Stimulated activated naive B cell treated with anti-CD40 and anti-IgM and Interleukin-4, amounts not matched to agents 10 μg/mL and 1 μg/mL and 100 μg/mL, for 72 hours (primary cell): Measurements from ENCODE around the gene NUP93.
"Not testable (repeated sequence)": the region's sequence is repeated elsewhere in the genome, so short reads cannot be mapped to it uniquely, and the experiment has no call there.

Source experiments
- ATAC-seq, 2 donors: fragments of 150-1000 bp; cut with Tn5 transposase; replicated peaks; 2 replicates each; pipeline ENCODE4 v1.10.0; 2021; ENCODE audit warnings: moderate library complexity in 1 of 2
- DNase-seq: peaks from one replicate; pipeline ENCODE4 v3.0.0; 2021
- H3K27ac Mint-ChIP-seq: one replicate; pipeline ENCODE4 v1.8.0; 2022; ENCODE audit warnings: mild to moderate bottlenecking, mixed read lengths
- H3K27me3 Mint-ChIP-seq, 2 donors: one replicate each; pipeline ENCODE4 v1.8.0; 2022; ENCODE audit warnings: mixed read lengths in 2 of 2
- H3K36me3 Mint-ChIP-seq, 2 donors: one replicate each; pipeline ENCODE4 v1.8.0; 2022; ENCODE audit warnings: mixed read lengths in 2 of 2, mild to moderate bottlenecking in 1 of 2
- H3K4me1 Mint-ChIP-seq, 2 donors: one replicate each; pipeline ENCODE4 v1.8.0; 2022; ENCODE audit warnings: mixed read lengths in 2 of 2, mild to moderate bottlenecking in 1 of 2
- H3K4me3 Mint-ChIP-seq, 2 donors: one replicate each; pipeline ENCODE4 v1.8.0; 2022; ENCODE audit warnings: mild to moderate bottlenecking in 2 of 2, mixed read lengths in 2 of 2, moderate library complexity in 1 of 2
- H3K9me3 Mint-ChIP-seq, 2 donors: one replicate each; pipeline ENCODE4 v1.8.0; 2022; ENCODE audit warnings: mixed read lengths in 2 of 2, mild to moderate bottlenecking in 1 of 2

The NUP93 gene

DNA sequence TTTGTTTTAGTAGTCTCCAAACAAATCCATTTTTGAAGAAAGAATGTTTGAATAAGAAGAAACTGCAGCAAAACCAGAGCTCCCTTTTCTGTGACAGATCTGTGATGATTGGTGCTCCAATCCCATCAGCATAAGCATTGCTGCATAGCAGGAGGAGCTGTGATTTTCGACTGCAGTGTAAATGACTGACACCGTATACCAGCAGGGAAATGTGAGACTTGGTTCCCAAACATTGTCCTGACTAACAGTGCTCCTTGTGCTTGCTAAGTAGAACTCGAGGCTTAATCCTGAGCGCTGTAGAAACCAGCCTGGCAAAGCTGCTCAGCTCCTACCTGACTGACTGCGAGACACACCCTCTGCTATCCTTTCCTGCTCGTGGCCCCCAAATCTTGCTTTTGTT lies 57.2 kb downstream of the NUP93 start:
- no peaks in the 10 kb centered on the region for H3K4me1 Mint-ChIP-seq
- no peak for DNase-seq
- ATAC-seq, result no peak
- H3K27ac Mint-ChIP-seq, result no peak overlapping the region
- no peaks in the 10 kb centered on the region for H3K27me3 Mint-ChIP-seq
- H3K4me3 Mint-ChIP-seq, result no peak overlapping the region
- no peaks in the 10 kb centered on the region for H3K9me3 Mint-ChIP-seq
- peaks cover 3 to 4% of the 10 kb centered on the region in 2 donors for H3K36me3 Mint-ChIP-seq

DNA sequence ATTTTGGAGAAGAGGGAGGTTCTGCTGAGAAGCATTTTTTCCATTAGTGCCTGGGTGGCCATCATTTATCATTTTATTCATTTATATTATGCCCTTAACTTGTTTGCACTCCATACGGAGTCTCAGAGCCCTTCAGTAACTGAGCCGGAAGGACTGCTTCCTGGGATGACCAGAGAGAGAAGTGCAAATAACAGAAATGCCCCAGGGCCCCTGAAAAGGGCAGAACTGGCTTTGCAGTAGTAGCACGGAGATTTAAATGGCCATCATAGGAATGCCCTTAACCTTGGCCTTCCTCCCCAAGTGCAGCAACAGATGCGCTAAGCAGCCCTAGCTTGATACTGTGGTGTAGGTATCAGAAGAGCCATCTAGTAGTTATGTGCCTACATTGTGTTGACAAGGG lies 58.5 kb downstream of the NUP93 start:
- no peak overlapping the region for H3K27ac Mint-ChIP-seq
- H3K4me3 Mint-ChIP-seq, result no peak overlapping the region
- no peaks in the 10 kb centered on the region for H3K9me3 Mint-ChIP-seq
- DNase-seq (no peak), ATAC-seq (no peak)
- peaks cover 0 to 4% of the 10 kb centered on the region in 2 donors for H3K36me3 Mint-ChIP-seq
- no peaks in the 10 kb centered on the region for H3K27me3 Mint-ChIP-seq
- H3K4me1 Mint-ChIP-seq, result peaks cover 2 to 7% of the 10 kb centered on the region in 2 donors

DNA sequence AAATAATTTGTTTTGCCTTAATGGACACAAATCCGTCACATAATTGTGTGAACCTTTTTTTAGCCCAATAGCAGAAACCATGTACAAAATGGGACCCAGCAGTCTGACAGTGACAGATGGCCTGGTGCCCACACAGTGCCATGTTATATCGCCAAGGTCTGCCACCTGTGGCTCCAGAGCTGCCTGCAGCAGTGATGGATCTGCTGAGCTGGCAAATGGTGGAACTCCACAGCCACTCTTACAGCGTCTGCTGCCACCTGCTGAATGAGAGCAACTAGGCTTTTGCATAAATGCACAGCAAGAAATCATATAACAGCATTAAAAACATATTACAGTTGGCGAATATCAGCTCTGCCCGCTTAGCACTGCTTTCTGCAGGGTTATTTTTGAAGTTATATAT lies 59.4 kb downstream of the NUP93 start:
- no peak for ATAC-seq
- DNase-seq, result no peak

DNA sequence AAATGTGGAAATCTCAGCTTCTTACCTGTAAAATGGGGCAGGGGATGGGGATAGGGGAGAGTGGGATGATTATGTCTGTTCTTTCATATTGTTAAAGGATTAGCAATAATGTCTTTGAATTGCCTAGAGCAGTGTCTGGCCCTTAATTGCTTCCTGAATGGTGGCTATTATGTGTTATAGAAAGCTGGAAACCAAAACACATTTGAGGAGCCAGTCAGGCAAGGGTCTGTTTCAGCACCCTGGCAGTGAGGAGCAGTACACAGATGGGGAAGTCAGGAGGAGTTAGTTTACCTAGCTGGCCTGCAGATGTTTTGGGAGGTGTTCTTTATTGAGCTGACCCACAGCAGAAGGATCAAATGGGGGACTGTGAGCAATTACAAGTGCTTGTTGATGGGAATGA lies 63.0 kb downstream of the NUP93 start:
- ATAC-seq (no peak), DNase-seq (no peak)
- Mint-ChIP-seq H3K4me3 (no peak overlapping the region), H3K9me3 (no peaks in the 10 kb centered on the region), H3K27ac (no peak overlapping the region), H3K27me3 (no peaks in the 10 kb centered on the region), H3K36me3 (peaks cover 2 to 7% of the 10 kb centered on the region in 2 donors), H3K4me1 (peaks cover 5 to 11% of the 10 kb centered on the region in 2 donors)

More for the DNA sequence above, 59.4 kb downstream of the NUP93 start:
- Mint-ChIP-seq H3K27me3 (no peaks in the 10 kb centered on the region), H3K9me3 (no peaks in the 10 kb centered on the region), H3K4me1 (peaks cover 5 to 11% of the 10 kb centered on the region in 2 donors), H3K36me3 (peaks cover 0 to 4% of the 10 kb centered on the region in 2 donors), H3K27ac (no peak overlapping the region), H3K4me3 (no peak overlapping the region)

DNA sequence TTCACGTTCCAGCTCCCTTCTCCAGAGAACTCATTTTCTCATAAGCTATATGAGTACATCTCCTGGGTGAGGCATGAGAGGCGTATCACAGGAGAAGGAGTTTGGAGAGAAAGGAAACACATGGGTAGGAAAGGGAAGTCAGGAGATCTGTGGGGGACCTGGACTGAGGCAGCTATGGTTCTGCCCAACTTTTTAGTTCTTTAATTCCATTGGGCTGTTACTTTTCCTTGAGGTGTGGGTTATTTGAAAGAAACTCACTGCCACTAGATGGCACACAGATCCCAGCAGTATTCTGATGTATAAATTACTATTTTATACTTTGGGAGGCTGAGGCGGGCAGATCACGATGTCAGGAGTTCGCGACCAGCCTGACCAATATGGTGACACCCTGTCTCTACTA lies 63.6 kb downstream of the NUP93 start:
- ATAC-seq (peak; percentile 29 to 47), DNase-seq (no peak)
- H3K4me1 Mint-ChIP-seq, result peaks cover 5 to 11% of the 10 kb centered on the region in 2 donors
- H3K27ac Mint-ChIP-seq, result no peak overlapping the region
- H3K4me3 Mint-ChIP-seq, result no peak overlapping the region
- H3K27me3 Mint-ChIP-seq, result no peaks in the 10 kb centered on the region
- no peaks in the 10 kb centered on the region for H3K9me3 Mint-ChIP-seq
- peaks cover 8 to 11% of the 10 kb centered on the region in 2 donors for H3K36me3 Mint-ChIP-seq

DNA sequence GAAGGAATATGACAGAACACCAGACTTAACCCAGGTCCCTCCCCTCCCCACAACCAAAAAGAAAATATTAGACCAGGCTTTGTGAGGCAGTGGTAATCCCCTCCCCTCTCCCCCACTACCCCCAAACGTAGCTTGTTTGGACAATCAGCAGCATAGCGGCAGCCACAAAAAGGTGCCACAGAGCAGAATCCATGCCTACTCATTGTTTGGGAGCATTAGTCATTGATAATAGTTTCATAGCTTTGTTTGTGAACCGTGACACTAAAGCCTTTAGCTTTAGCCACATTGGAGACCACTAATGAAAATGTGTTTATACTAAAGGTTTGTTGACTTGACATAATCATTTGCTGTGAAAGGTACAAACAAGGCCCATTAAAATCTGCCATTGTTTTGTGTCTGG lies 65.1 kb downstream of the NUP93 start:
- no peaks in the 10 kb centered on the region for H3K9me3 Mint-ChIP-seq

DNA sequence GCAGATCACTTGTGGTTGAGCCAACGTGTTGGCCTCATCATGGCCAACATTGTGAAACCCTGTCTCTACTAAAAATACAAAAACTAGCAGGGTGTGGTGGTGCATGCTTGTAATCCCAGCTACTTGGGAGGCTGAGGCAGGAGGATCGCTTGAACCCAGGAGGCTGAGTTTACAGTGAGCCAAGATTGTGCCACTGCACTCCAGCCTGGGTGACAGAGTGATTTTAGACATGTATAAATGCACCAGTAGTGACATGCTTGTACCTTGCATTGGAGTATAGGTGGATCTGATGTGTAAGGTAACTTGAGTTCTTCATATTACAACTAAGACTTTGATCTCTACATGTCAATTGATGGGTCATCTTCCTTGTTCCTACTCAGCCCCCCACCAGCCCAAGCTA lies 67.1 kb downstream of the NUP93 start:
- H3K27ac Mint-ChIP-seq, DNase-seq, H3K27me3 Mint-ChIP-seq, H3K4me3 Mint-ChIP-seq, ATAC-seq, H3K9me3 Mint-ChIP-seq: not testable (repeated sequence)
- Mint-ChIP-seq H3K36me3 (peaks cover 14 to 17% of the 10 kb centered on the region in 2 donors), H3K4me1 (peaks cover 5 to 11% of the 10 kb centered on the region in 2 donors)

More for the DNA sequence above, 65.1 kb downstream of the NUP93 start:
- Mint-ChIP-seq H3K4me1 (peaks cover 5 to 11% of the 10 kb centered on the region in 2 donors), H3K4me3 (no peak overlapping the region), H3K36me3 (peaks cover 11 to 13% of the 10 kb centered on the region in 2 donors), H3K27me3 (no peaks in the 10 kb centered on the region), H3K27ac (no peak overlapping the region)
- DNase-seq, result no peak
- no peak for ATAC-seq

DNA sequence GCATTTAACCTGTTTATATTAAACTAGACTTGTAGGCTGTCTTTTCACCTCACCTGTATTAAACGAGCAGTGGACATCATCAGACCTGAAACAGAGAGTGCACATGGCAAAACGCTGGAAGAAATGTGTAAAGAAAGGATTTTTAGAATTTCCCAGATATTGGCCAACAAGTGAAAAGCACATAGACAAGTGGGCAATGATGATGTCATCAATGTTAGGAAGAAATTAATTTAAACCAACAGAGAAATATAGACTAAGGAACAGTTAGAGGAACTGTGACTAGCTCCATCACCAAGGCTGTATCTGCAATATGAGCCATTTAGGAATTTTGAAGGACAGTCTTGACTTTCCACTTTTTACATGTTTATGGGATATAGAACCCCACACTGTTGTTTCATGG lies 67.9 kb downstream of the NUP93 start:
- no peak overlapping the region for H3K27ac Mint-ChIP-seq
- H3K36me3 Mint-ChIP-seq, result peaks cover 15 to 18% of the 10 kb centered on the region in 2 donors
- H3K27me3 Mint-ChIP-seq, result no peaks in the 10 kb centered on the region
- ATAC-seq (no peak), DNase-seq (no peak)
- H3K9me3 Mint-ChIP-seq, result no peaks in the 10 kb centered on the region
- H3K4me3 Mint-ChIP-seq, result no peak overlapping the region
- peaks cover 5 to 10% of the 10 kb centered on the region in 2 donors for H3K4me1 Mint-ChIP-seq

DNA sequence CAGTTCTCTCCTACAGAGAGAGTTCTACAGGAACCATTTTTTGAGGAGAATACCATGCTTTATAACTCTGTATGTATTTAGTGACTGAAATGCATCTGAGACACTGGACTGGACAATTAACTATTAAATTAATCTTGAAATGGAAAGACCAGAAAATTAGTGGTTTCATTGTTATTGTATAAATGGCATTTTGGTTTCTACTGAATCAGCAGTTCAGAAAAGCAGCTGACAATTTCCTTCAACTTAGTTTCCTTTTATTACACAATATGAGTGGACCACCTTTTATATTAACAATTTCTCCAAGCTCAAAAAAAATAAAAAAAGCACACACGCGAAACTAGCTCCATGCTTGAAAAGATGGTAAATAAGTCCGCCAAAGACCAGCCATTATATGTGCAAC lies 69.0 kb downstream of the NUP93 start:
- H3K4me1 Mint-ChIP-seq, result peaks cover 0 to under 1% of the 10 kb centered on the region in 2 donors
- peaks cover 18 to 21% of the 10 kb centered on the region in 2 donors for H3K36me3 Mint-ChIP-seq
- H3K9me3 Mint-ChIP-seq, result no peaks in the 10 kb centered on the region
- ATAC-seq (no peak), DNase-seq (no peak)
- H3K4me3 Mint-ChIP-seq, result no peak overlapping the region
- no peaks in the 10 kb centered on the region for H3K27me3 Mint-ChIP-seq
- H3K27ac Mint-ChIP-seq, result no peak overlapping the region

DNA sequence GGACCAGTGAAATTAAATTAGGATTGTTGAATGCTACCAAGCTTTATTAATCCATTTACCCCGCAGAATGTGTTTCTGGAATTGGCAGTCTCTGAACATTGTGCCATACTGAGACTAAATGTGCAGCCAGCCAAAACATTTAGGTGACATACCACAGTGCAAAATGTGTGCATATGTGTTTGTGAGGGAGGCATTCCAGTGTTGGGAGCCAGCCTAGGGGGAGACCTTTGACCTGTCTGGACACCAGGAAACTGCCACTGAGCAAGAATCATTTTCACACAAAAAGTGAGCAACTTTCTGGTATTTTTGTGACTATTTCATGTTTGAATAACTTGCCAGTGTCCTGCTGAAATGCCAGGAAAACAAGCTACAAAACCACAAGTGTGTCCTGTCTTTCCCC lies 70.4 kb downstream of the NUP93 start:
- DNase-seq (no peak), ATAC-seq (no peak)
- peaks cover 22 to 23% of the 10 kb centered on the region in 2 donors for H3K36me3 Mint-ChIP-seq
- H3K4me3 Mint-ChIP-seq, result no peak overlapping the region
- no peaks in the 10 kb centered on the region for H3K9me3 Mint-ChIP-seq
- H3K27me3 Mint-ChIP-seq, result no peaks in the 10 kb centered on the region
- H3K27ac Mint-ChIP-seq, result no peak overlapping the region
- H3K4me1 Mint-ChIP-seq, result no peaks in the 10 kb centered on the region

DNA sequence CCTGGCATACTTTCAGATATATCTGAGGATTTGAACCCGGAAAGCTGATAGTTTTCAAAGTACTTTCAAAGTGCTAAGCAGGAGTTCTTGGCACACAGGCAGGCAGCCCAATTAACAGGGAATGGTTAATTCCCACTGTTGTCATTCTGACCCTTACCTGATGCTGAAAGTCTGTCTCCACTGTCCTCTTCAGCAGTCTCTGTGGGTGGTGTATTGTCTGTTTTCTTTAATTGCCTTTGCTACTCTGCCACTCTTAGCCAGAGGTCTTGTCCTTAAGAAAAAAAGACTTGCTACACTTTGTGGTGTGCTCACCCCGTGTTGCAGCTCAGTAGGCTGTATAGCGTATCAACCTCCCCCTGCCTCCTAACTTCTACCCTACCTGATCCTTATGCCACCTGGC lies 71.8 kb downstream of the NUP93 start:
- no peak for ATAC-seq
- Mint-ChIP-seq H3K27ac (no peak overlapping the region), H3K4me1 (no peaks in the 10 kb centered on the region), H3K36me3 (peaks cover 31 to 34% of the 10 kb centered on the region in 2 donors), H3K4me3 (no peak overlapping the region), H3K27me3 (no peaks in the 10 kb centered on the region), H3K9me3 (no peaks in the 10 kb centered on the region)
- DNase-seq, result no peak

DNA sequence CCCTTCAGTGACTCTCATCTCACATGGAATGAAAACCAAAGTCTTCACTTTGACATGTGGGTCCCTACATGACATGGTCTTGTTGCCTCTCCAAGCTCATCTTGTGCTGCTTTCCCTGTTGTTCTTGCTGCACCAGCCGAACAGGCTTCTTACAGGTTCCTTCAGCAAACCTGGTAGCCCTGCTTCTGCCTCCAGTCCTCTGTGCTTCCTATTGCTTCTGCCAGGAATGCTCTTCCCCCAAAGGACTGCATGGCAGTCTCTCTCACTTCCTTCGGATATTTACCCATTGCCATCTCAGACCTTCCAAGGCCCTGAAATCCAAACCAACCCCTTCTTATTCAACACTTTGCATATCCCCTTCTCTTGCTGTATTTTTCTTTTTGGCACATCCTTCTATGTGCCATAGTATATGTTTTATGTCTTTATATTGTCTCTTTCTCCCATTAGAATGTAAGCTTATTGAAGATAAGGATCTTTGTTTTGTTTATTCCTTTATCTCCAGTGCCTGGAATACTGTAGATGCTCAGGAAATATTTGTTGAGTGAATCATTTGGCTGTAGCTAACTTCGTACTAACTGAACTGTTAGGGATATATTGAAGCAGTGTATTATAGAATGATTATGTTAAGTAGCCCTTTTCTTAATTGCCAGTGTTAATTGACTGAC lies 77.2 kb downstream of the NUP93 start:
- Mint-ChIP-seq H3K4me3 (no peak overlapping the region), H3K27ac (no peak overlapping the region)

DNA sequence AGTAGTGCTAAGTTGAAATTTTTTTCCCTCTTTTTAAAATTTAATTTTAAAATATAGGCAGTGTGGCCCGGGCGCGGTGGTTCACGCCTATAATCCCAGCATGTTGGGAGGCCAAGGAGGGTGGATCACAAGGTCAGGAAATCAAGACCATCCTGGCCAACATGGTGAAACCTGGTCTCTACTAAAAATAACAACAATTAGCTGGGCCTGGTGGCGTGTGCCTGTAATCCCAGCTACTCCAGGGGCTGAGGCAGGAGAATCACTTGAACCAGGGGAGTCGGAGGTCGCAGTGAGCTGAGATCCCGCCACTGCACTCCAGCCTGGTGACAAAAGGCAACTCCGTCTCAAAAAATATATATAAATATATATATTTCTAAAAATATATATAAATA lies 77.7 kb downstream of the NUP93 start:
- H3K4me1 Mint-ChIP-seq, H3K4me3 Mint-ChIP-seq, DNase-seq, H3K27ac Mint-ChIP-seq, H3K27me3 Mint-ChIP-seq, ATAC-seq, H3K9me3 Mint-ChIP-seq: not testable (repeated sequence)
- H3K36me3 Mint-ChIP-seq, result peaks cover 27 to 46% of the 10 kb centered on the region in 2 donors

More for the DNA sequence above, 77.2 kb downstream of the NUP93 start:
- Mint-ChIP-seq H3K4me1 (no peaks in the 10 kb centered on the region), H3K36me3 (peaks cover 27 to 42% of the 10 kb centered on the region in 2 donors), H3K27me3 (no peaks in the 10 kb centered on the region), H3K9me3 (no peaks in the 10 kb centered on the region)
- DNase-seq (no peak), ATAC-seq (no peak)

DNA sequence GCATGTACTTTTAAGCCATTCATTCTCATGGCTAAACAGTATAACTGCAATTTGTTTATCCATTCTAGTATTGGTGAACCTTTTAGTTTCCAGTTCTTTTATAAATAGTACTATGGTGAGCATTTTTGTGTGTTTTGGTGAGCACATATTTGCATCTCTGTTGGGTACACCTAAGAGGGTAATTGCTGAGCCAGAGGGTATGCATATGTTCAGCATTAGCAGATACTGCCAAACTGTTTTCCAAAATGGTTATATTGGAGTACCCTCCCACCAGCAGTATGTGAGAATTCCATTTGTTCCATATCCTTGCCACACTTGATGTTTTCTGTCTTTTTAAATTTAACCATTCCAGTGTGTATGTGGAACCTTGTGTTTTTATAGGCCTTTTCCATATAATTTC lies 81.0 kb downstream of the NUP93 start:
- H3K4me3 Mint-ChIP-seq, result no peak overlapping the region
- no peaks in the 10 kb centered on the region for H3K9me3 Mint-ChIP-seq
- no peaks in the 10 kb centered on the region for H3K27me3 Mint-ChIP-seq
- H3K36me3 Mint-ChIP-seq, result peaks cover 21 to 50% of the 10 kb centered on the region in 2 donors
- peaks cover 0 to 2% of the 10 kb centered on the region in 2 donors for H3K4me1 Mint-ChIP-seq
- H3K27ac Mint-ChIP-seq, result no peak overlapping the region
- no peak for ATAC-seq
- DNase-seq, result no peak

DNA sequence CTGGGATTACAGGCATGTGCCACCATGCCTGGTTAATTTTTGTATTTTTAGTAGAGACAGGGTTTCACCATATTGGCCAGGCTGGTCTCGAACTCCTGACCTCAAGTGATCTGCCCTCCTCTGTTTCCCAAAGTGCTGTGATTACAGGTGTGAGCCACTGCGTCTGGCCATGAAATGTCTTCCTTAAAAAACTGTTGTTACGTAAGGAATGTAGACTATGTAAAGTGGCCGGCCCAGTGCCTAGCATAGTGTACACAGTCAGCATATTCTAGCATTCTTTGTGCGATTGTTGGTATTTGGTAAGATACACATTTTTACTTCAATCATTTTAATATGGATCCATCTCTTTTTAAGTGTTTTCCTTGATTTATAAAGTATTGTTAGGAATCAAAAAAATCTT lies 81.7 kb downstream of the NUP93 start:
- H3K9me3 Mint-ChIP-seq, H3K4me3 Mint-ChIP-seq, ATAC-seq, H3K4me1 Mint-ChIP-seq, H3K27ac Mint-ChIP-seq, DNase-seq, H3K27me3 Mint-ChIP-seq: not testable (repeated sequence)
- H3K36me3 Mint-ChIP-seq, result peaks cover 17 to 51% of the 10 kb centered on the region in 2 donors
